HG02642 (cell line): Measurements from ENCODE around the gene SLC1A2.

Source experiments
- ATAC-seq: cut with Tn5 transposase; IDR thresholded peaks from one replicate; pipeline ENCODE4 v1.9.1; 2021; ENCODE audit warnings: mild to moderate bottlenecking; ENCODE audit not compliant: unreplicated experiment, poor library complexity

The SLC1A2 gene

GRCh38 chr11:35419184-35419829 lies at the start of gene SLC1A2:
Gene SLC1A2 (minus strand): TSS chr11:35419558. CDS start chr11:35418966, 592 bp downstream.
- no peak for ATAC-seq

GRCh38 chr11:35466058-35466457 lies 46.7 kb upstream of the SLC1A2 start:
- no peak for ATAC-seq

GRCh38 chr11:35464308-35464707 lies 45.0 kb upstream of the SLC1A2 start:
- no peak for ATAC-seq

GRCh38 chr11:35463331-35463751 lies 44.0 kb upstream of the SLC1A2 start:
- no peak for ATAC-seq

- no peak for ATAC-seq
Measured at GRCh38 chr11:35461917-35462538, 42.7 kb upstream of the SLC1A2 start.

GRCh38 chr11:35459489-35459888 lies 40.1 kb upstream of the SLC1A2 start:
- no peak for ATAC-seq

- no peak for ATAC-seq
Measured at GRCh38 chr11:35458846-35459245, 39.5 kb upstream of the SLC1A2 start.

- no peak for ATAC-seq
Measured at GRCh38 chr11:35454362-35454761, 35.0 kb upstream of the SLC1A2 start.

- no peak for ATAC-seq
Measured at GRCh38 chr11:35436581-35437250, 17.4 kb upstream of the SLC1A2 start.

- no peak for ATAC-seq
Measured at GRCh38 chr11:35433588-35433987, 14.2 kb upstream of the SLC1A2 start.

GRCh38 chr11:35432464-35432863 lies 13.1 kb upstream of the SLC1A2 start:
- no peak for ATAC-seq

GRCh38 chr11:35427071-35427470 lies 7.7 kb upstream of the SLC1A2 start:
- ATAC-seq, result no peak

- ATAC-seq, result no peak
Measured at GRCh38 chr11:35426351-35426750, 7.0 kb upstream of the SLC1A2 start.

- ATAC-seq, result no peak
Measured at GRCh38 chr11:35425603-35426212, 6.3 kb upstream of the SLC1A2 start.

- ATAC-seq, result no peak
Measured at GRCh38 chr11:35424157-35424940, 5.0 kb upstream of the SLC1A2 start.

- no peak for ATAC-seq
Measured at GRCh38 chr11:35420371-35420770, 1.0 kb upstream of the SLC1A2 start.

- ATAC-seq, result no peak
Measured at GRCh38 chr11:35419830-35420333, 524 bp upstream of the SLC1A2 start.

- no peak for ATAC-seq
Measured at GRCh38 chr11:35418282-35419183, 825 bp downstream of the SLC1A2 start.

- ATAC-seq, result no peak
Measured at GRCh38 chr11:35415487-35415886, 3.9 kb downstream of the SLC1A2 start.
